ENCODE measurements around the gene MARCHF2.

MARCHF2 gene

DNA sequence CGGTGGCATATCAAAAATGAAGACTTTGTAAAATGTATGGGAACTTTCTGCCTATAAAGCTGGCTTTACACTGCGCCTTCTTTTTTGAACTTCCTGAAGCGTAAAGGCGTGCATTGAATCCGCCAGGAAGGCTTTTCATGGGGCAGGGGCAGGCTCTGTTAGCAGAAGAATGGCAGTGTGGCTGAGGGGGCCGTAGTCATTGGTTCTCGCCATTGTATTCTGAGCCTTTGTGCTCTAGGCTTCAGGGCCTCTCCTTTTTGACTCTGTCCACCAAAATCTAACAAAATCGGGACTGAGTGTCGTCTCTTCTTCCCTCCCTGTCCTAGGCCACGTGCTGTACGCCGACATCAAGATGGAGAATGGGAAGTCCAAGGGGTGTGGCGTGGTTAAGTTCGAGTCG, 75.3 kb downstream of the MARCHF2 start:
- TF ChIP-seq, protein P1, sequence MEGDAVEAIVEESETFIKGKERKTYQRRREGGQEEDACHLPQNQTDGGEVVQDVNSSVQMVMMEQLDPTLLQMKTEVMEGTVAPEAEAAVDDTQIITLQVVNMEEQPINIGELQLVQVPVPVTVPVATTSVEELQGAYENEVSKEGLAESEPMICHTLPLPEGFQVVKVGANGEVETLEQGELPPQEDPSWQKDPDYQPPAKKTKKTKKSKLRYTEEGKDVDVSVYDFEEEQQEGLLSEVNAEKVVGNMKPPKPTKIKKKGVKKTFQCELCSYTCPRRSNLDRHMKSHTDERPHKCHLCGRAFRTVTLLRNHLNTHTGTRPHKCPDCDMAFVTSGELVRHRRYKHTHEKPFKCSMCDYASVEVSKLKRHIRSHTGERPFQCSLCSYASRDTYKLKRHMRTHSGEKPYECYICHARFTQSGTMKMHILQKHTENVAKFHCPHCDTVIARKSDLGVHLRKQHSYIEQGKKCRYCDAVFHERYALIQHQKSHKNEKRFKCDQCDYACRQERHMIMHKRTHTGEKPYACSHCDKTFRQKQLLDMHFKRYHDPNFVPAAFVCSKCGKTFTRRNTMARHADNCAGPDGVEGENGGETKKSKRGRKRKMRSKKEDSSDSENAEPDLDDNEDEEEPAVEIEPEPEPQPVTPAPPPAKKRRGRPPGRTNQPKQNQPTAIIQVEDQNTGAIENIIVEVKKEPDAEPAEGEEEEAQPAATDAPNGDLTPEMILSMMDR (IDR thresholded peaks at IDR 0.05; ENCODE audit: control extremely low read depth, extremely low read depth, low read depth, missing control alignments): no peak
- ChIA-PET CTCF (interaction anchor here (1.1 to 3.7 kb wide), 3 partner anchors 16 to 75 kb away, joined by 3 to 13 read pairs (median 4); partner anchors contain the start of gene MARCHF2), POLR2A (interaction anchor here (0.6 kb wide), 1 partner anchor 13 kb away, joined by 7 read pairs; no protein-coding TSS in a partner anchor)
- no peak for DNase-seq (ENCODE audit: extremely low spot score)
